ENCODE data around the gene IL20RB. TPM values are rescaled to one million over a fixed set of nuclear protein-coding genes. Genes with fewer than 3 reads are reported as not detected.
"Not testable (repeated sequence)": the region's sequence is repeated elsewhere in the genome, so short reads cannot be mapped to it uniquely, and the experiment has no call there.

The IL20RB gene
- total RNA-seq, 4 donors from 2014 or later, result 1.1 to 4.4 (median 2.3) TPM

- ATAC-seq (ENCODE audit: low FRiP score) (no peak), DNase-seq (ENCODE audit: low spot score) (no peak)
- no peak for TF ChIP-seq CTCF (IDR thresholded peaks at IDR 0.05)
Measured at GRCh38 chr3:136960838-136961836, 3.4 kb downstream of the IL20RB start.

- TF ChIP-seq CTCF (IDR thresholded peaks at IDR 0.05), result no peak
- DNase-seq (ENCODE audit: low spot score) (no peak), ATAC-seq (ENCODE audit: low FRiP score) (no peak)
Measured at GRCh38 chr3:136962927-136963326, 5.1 kb downstream of the IL20RB start.

GRCh38 chr3:136969539-136969938, 11.8 kb downstream of the IL20RB start:
- not testable (repeated sequence) for ATAC-seq (ENCODE audit: low FRiP score); DNase-seq (ENCODE audit: low spot score)

GRCh38 chr3:136973352-136973751, 15.6 kb downstream of the IL20RB start:
- DNase-seq (ENCODE audit: low spot score) (no peak), ATAC-seq (ENCODE audit: low FRiP score) (no peak)
- no peak for TF ChIP-seq CTCF (IDR thresholded peaks at IDR 0.05)

- ATAC-seq (ENCODE audit: low FRiP score) (no peak), DNase-seq (ENCODE audit: low spot score) (no peak)
- TF ChIP-seq CTCF (IDR thresholded peaks at IDR 0.05), result no peak
Measured at GRCh38 chr3:136974670-136975069, 16.9 kb downstream of the IL20RB start.

- no peak for ATAC-seq (ENCODE audit: low FRiP score)
- TF ChIP-seq CTCF (IDR thresholded peaks at IDR 0.05), result no peak
- no peak for DNase-seq (ENCODE audit: low spot score)
Measured at GRCh38 chr3:136979204-136979603, 21.4 kb downstream of the IL20RB start.

- no peak for TF ChIP-seq CTCF (IDR thresholded peaks at IDR 0.05)
- ATAC-seq (ENCODE audit: low FRiP score) (no peak), DNase-seq (ENCODE audit: low spot score) (no peak)
Measured at GRCh38 chr3:136979684-136980083, 21.9 kb downstream of the IL20RB start.
